DND-41 (cell line): ENCODE results near the gene BCAS2.
"Not testable (repeated sequence)": the region's sequence is repeated elsewhere in the genome, so short reads cannot be mapped to it uniquely, and the experiment has no call there.

Source experiments
- ATAC-seq: fragments of 200-7000 bp; cut with Tn5 transposase; 3 replicates; pipeline ENCODE4 v1.9.1; 2021; ENCODE audit warnings: low read depth; ENCODE audit not compliant: insufficient read depth
- DNase-seq: peaks from one replicate; pipeline ENCODE4 v3.0.0-alpha.2; 2020
- H2AFZ ChIP-seq: 2 replicates; pipeline ENCODE4 v1.6.0; 2012; ENCODE audit warnings: low read depth, low read length
- H3K27ac ChIP-seq: 2 replicates; pipeline ENCODE4 v1.5.1; 2012; ENCODE audit warnings: low read length, inconsistent platforms
- H3K27me3 ChIP-seq: fragments of 200-600 bp; sonication (generic); 2 replicates; pipeline ENCODE4 v1.6.0; 2012; ENCODE audit warnings: low read length, mild to moderate bottlenecking, inconsistent platforms; ENCODE audit not compliant: insufficient read depth, poor library complexity
- H3K36me3 ChIP-seq: 2 replicates; pipeline ENCODE4 v1.5.1; 2012; ENCODE audit warnings: low read length, inconsistent platforms; ENCODE audit not compliant: insufficient read depth
- H3K4me1 ChIP-seq: 2 replicates; pipeline ENCODE4 v1.5.1; 2012; ENCODE audit warnings: mild to moderate bottlenecking, low read length; ENCODE audit not compliant: insufficient read depth
- H3K4me2 ChIP-seq: 2 replicates; pipeline ENCODE4 v1.6.0; 2012; ENCODE audit warnings: mild to moderate bottlenecking, moderate library complexity, low read length, inconsistent platforms; ENCODE audit not compliant: insufficient read depth
- H3K4me3 ChIP-seq, 2 experiments: fragments of 200-600 bp in 1 of 2; shearing (Covaris generic) in 1 of 2; 2 replicates each; pipeline ENCODE4 v1.5.1; 2012 to 2016; ENCODE audit warnings: inconsistent platforms in 2 of 2, low read length in 2 of 2, mild to moderate bottlenecking in 2 of 2, low read depth in 1 of 2, moderate library complexity in 1 of 2
- H3K79me2 ChIP-seq: 2 replicates; pipeline ENCODE4 v1.6.0; 2012; ENCODE audit warnings: low read length, inconsistent platforms; ENCODE audit not compliant: insufficient read depth
- H3K9ac ChIP-seq: 2 replicates; pipeline ENCODE4 v1.6.0; 2012; ENCODE audit warnings: low read depth, mild to moderate bottlenecking, inconsistent platforms, low read length, moderate library complexity
- H3K9me3 ChIP-seq: 2 replicates; pipeline ENCODE4 v1.5.1; 2012; ENCODE audit warnings: low read length, moderate library complexity, mild to moderate bottlenecking, inconsistent platforms; ENCODE audit not compliant: insufficient read depth, severe bottlenecking
- H4K20me1 ChIP-seq: 2 replicates; pipeline ENCODE4 v1.6.0; 2012; ENCODE audit warnings: low read length; ENCODE audit not compliant: insufficient read depth
- CTCF ChIP-seq: IDR thresholded peaks from 2 replicates; pipeline ENCODE4 v1.5.1; 2012; ENCODE audit warnings: borderline replicate concordance, low read length, moderate library complexity, mild to moderate bottlenecking; ENCODE audit not compliant: poor library complexity, severe bottlenecking; ENCODE audit errors: extremely low read depth
- EZH2 ChIP-seq: IDR thresholded peaks from 3 replicates; pipeline ENCODE4 v1.6.1; 2012; ENCODE audit warnings: borderline replicate concordance, low read depth, mild to moderate bottlenecking, moderate library complexity, low read length, inconsistent platforms; ENCODE audit not compliant: severe bottlenecking

BCAS2 gene

GRCh38 chr1:114574365-114574764, 7.0 kb downstream of the BCAS2 start:
- Histone ChIP-seq H3K9ac (no peak overlapping the region), H3K4me3 (no peak overlapping the region), H3K79me2 (peaks cover 28% of the 10 kb centered on the region), H3K4me1 (peaks cover 12% of the 10 kb centered on the region), H3K36me3 (peaks cover 92% of the 10 kb centered on the region), H2AFZ (no peak overlapping the region), H3K9me3 (no peaks in the 10 kb centered on the region), H4K20me1 (no peaks in the 10 kb centered on the region; the same call in 1 of the 2 replicates), H3K4me2 (no peak overlapping the region), H3K27ac (no peak overlapping the region), H3K27me3 (no peaks in the 10 kb centered on the region)
- no peak for DNase-seq
- ATAC-seq, result no peak
- no peak for TF ChIP-seq EZH2
- no peak for TF ChIP-seq CTCF

- Histone ChIP-seq H3K27ac (no peak overlapping the region), H4K20me1 (no peaks in the 10 kb centered on the region), H3K4me3 (no peak overlapping the region), H3K9ac (no peak overlapping the region), H3K4me1 (no peaks in the 10 kb centered on the region), H2AFZ (no peak overlapping the region), H3K36me3 (peaks cover 48% of the 10 kb centered on the region), H3K4me2 (no peak overlapping the region), H3K79me2 (no peaks in the 10 kb centered on the region), H3K9me3 (no peaks in the 10 kb centered on the region), H3K27me3 (no peaks in the 10 kb centered on the region)
- DNase-seq (no peak), ATAC-seq (no peak)
- TF ChIP-seq CTCF (no peak), EZH2 (no peak)
Measured at GRCh38 chr1:114564141-114564540, 17.3 kb downstream of the BCAS2 start.

- not testable (repeated sequence) for ATAC-seq, H3K4me3 ChIP-seq, H3K27me3 ChIP-seq, H3K4me1 ChIP-seq, H2AFZ ChIP-seq, DNase-seq, H3K9ac ChIP-seq, H4K20me1 ChIP-seq, H3K79me2 ChIP-seq, H3K4me2 ChIP-seq, H3K9me3 ChIP-seq, H3K27ac ChIP-seq
- H3K36me3 ChIP-seq, result peaks cover 37% of the 10 kb centered on the region
Measured at GRCh38 chr1:114562978-114563510, 18.4 kb downstream of the BCAS2 start.

- ATAC-seq (no peak), DNase-seq (no peak)
- Histone ChIP-seq H3K9ac (no peak overlapping the region), H3K27ac (no peak overlapping the region), H3K79me2 (no peaks in the 10 kb centered on the region), H4K20me1 (no peaks in the 10 kb centered on the region), H3K27me3 (no peaks in the 10 kb centered on the region), H3K9me3 (no peaks in the 10 kb centered on the region), H3K4me3 (no peak overlapping the region), H3K4me1 (no peaks in the 10 kb centered on the region), H2AFZ (no peak overlapping the region), H3K36me3 (peaks cover 22% of the 10 kb centered on the region), H3K4me2 (no peak overlapping the region)
- TF ChIP-seq CTCF, result no peak
- no peak for TF ChIP-seq EZH2
Measured at GRCh38 chr1:114561333-114561732, 20.1 kb downstream of the BCAS2 start.
